B cell (primary cell): ENCODE measurements around the gene ZNF736. TPM values are rescaled to one million over a fixed set of nuclear protein-coding genes. Genes with fewer than 3 reads are reported as not detected.

ENCODE experiments used
- ATAC-seq: fragments of 200-7000 bp; cut with Tn5 transposase; one replicate; pipeline ENCODE4 v1.10.0; 2021; ENCODE audit warnings: low read depth, mild to moderate bottlenecking, moderate number of reproducible peaks, moderate library complexity
- CTCF ChIA-PET: fragments of 350-600 bp; sonication (Branson Sonifier 250); formaldehyde crosslinking; loops from one replicate; lab custom pipeline; 2021; ENCODE audit warnings: antibody characterized with exemption, inconsistent platforms; lab: Charles Lee
- POLR2A ChIA-PET: fragments of 350-600 bp; sonication (Branson Sonifier 250); formaldehyde crosslinking; loops from one replicate; lab custom pipeline; 2021; ENCODE audit warnings: antibody characterized with exemption; lab: Charles Lee
- DNase-seq: peaks from one replicate; pipeline ENCODE4 v3.0.0; 2013
- H2AFZ ChIP-seq: 2 replicates; pipeline ENCODE4 v1.6.1; 2012; ENCODE audit warnings: mild to moderate bottlenecking, low read depth, low read length; ENCODE audit not compliant: insufficient read depth, poor library complexity, severe bottlenecking
- H3K27ac ChIP-seq, 2 donors: 1 replicate in 1 of 2; 2 replicates in 1 of 2; pipeline ENCODE4 v1.5.1; 2012 to 2013; ENCODE audit warnings: low read length in 2 of 2, mild to moderate bottlenecking in 2 of 2, moderate library complexity in 1 of 2
- H3K27me3 ChIP-seq, 4 experiments: fragments of 200-600 bp in 1 of 4; sonication (generic) in 1 of 4; replicated peaks in 1 of 4; 1 replicate in 2 of 4; 2 replicates in 2 of 4; pipeline versions ENCODE4 v1.6.1 to v1.7.0; 2013 to 2016; ENCODE audit warnings: low read length in 3 of 4, mild to moderate bottlenecking in 2 of 4, mixed read lengths in 1 of 4, moderate library complexity in 1 of 4; ENCODE audit not compliant: insufficient read depth in 4 of 4, control insufficient read depth in 3 of 4; ENCODE audit errors: control extremely low read depth in 1 of 4
- H3K36me3 ChIP-seq, 2 experiments: replicated peaks in 1 of 2; 1 replicate in 1 of 2; 2 replicates in 1 of 2; pipeline versions ENCODE4 v1.6.1 to v1.7.1; 2013; ENCODE audit warnings: low read length in 1 of 2; ENCODE audit not compliant: insufficient read depth in 2 of 2, control insufficient read depth in 1 of 2; ENCODE audit errors: control extremely low read depth in 1 of 2, extremely low read depth in 1 of 2
- H3K4me1 ChIP-seq, 2 donors: fragments of 200-600 bp in 1 of 2; sonication (generic) in 1 of 2; 1 replicate in 1 of 2; 2 replicates in 1 of 2; pipeline versions ENCODE4 v1.5.1 to v1.6.1; 2013 to 2017; ENCODE audit warnings: low read length in 2 of 2; ENCODE audit not compliant: control insufficient read depth in 2 of 2, insufficient read depth in 2 of 2
- H3K4me2 ChIP-seq: replicated peaks from 2 replicates; pipeline ENCODE3; 2012; ENCODE audit warnings: mild to moderate bottlenecking, low read depth, low read length; ENCODE audit not compliant: poor library complexity, severe bottlenecking
- H3K4me3 ChIP-seq, 5 experiments: fragments of 200-600 bp in 1 of 5; sonication (generic) in 1 of 5; 1 replicate in 3 of 5; 2 replicates in 2 of 5; pipeline versions ENCODE4 v1.5.1 to v1.7.0; 2011 to 2016; ENCODE audit warnings: low read length in 4 of 5, mild to moderate bottlenecking in 4 of 5, low read depth in 2 of 5, control low read depth in 1 of 5, moderate library complexity in 1 of 5; ENCODE audit not compliant: insufficient read depth in 1 of 5; ENCODE audit errors: control extremely low read depth in 1 of 5, extremely low read depth in 1 of 5
- H3K79me2 ChIP-seq: fragments of 200-600 bp; sonication (generic); one replicate; pipeline ENCODE4 v1.6.0; 2016; ENCODE audit warnings: low read length; ENCODE audit not compliant: control insufficient read depth, insufficient read depth
- H3K9ac ChIP-seq: fragments of 200-600 bp; sonication (generic); 2 replicates; pipeline ENCODE4 v1.6.1; 2017; ENCODE audit warnings: mild to moderate bottlenecking, low read length, moderate library complexity
- H3K9me3 ChIP-seq, 3 donors: one replicate each; pipeline versions ENCODE4 v1.6.1 to v1.7.1; 2013; ENCODE audit warnings: low read length in 2 of 3; ENCODE audit not compliant: control insufficient read depth in 2 of 3, insufficient read depth in 1 of 3; ENCODE audit errors: control extremely low read depth in 1 of 3
- H4K20me1 ChIP-seq: 2 replicates; pipeline ENCODE4 v1.6.0; 2012; ENCODE audit warnings: mild to moderate bottlenecking, low read length; ENCODE audit not compliant: insufficient read depth, control insufficient read depth, poor library complexity, severe bottlenecking
- H3K27ac Mint-ChIP-seq: one replicate; pipeline ENCODE4 v1.8.0; 2021; ENCODE audit warnings: mixed read lengths
- H3K27me3 Mint-ChIP-seq: one replicate; pipeline ENCODE4 v1.8.0; 2021; ENCODE audit warnings: mixed read lengths
- H3K4me1 Mint-ChIP-seq: one replicate; pipeline ENCODE4 v1.8.0; 2021; ENCODE audit warnings: mixed read lengths
- H3K4me3 Mint-ChIP-seq: one replicate; pipeline ENCODE4 v1.8.0; 2021; ENCODE audit warnings: mixed read lengths
- H3K9me3 Mint-ChIP-seq: one replicate; pipeline ENCODE4 v1.8.0; 2022; ENCODE audit warnings: mixed read lengths; ENCODE audit not compliant: insufficient read depth
- CTCF ChIP-seq: fragments of 200-600 bp; IDR thresholded peaks from one replicate; pipeline ENCODE4 v1.8.0; 2022; ENCODE audit warnings: antibody characterized with exemption, mild to moderate bottlenecking
- EZH2 ChIP-seq: IDR thresholded peaks from 2 replicates; pipeline ENCODE4 v1.6.1; 2012; ENCODE audit warnings: borderline replicate concordance, low read depth, mild to moderate bottlenecking, moderate library complexity, low read length; ENCODE audit not compliant: insufficient read depth, poor library complexity, severe bottlenecking
- WGBS: methylation state at CpG from one replicate; pipeline ENCODE4 v1.1.5; 2013; ENCODE audit warnings: missing lambda C conversion rate; ENCODE audit not compliant: insufficient coverage; 5-methylcytosine and 5-hydroxymethylcytosine counted together
- intact Hi-C: fragments of 100-400 bp; cut with micrococcal nuclease; formaldehyde crosslinking; loops from one replicate; pipeline ENCODE4 v1.10.0; 2022
- polyA plus RNA-seq: library from polyadenylated mRNA; depleted of rRNA; stranded (reverse); fragments of >200 nt; gene quantifications from 2 replicates; pipeline ENCODE4 v1.2.3, GENCODE V29; 2012
- total RNA-seq, 2 donors: library from RNA; stranded (reverse); fragments of 120-200 nt in 1 of 2; gene quantifications; 1 replicate in 1 of 2; 2 replicates in 1 of 2; pipeline versions ENCODE4 v1.2.3 to v1.2.4, GENCODE V29; 2013 to 2022

Gene ZNF736
- total and polyA plus RNA-seq, 2 donors (not counting 1 experiment from before 2014, with no cell fraction given), result 10.0 to 79.8 TPM

GRCh38 chr7:64310426-64310825 is 3.3 kb upstream of the ZNF736 start:
- H3K4me2 ChIP-seq, result no peak overlapping the region
- Mint-ChIP-seq H3K9me3 (no peaks in the 10 kb centered on the region), H3K4me3 (no peak overlapping the region), H3K27me3 (no peaks in the 10 kb centered on the region), H3K27ac (no peak overlapping the region), H3K4me1 (peaks cover 44% of the 10 kb centered on the region)
- peaks cover 0 to 7% (median 0%) of the 10 kb centered on the region in 3 donors for H3K9me3 ChIP-seq
- no peak for DNase-seq
- peaks cover 27 to 40% of the 10 kb centered on the region in 2 donors for H3K4me1 ChIP-seq
- H3K4me3 ChIP-seq, result no peak overlapping the region
- H3K9ac ChIP-seq, result no peak overlapping the region
- H3K36me3 ChIP-seq, result no peaks in the 10 kb centered on the region
- no peak overlapping the region for H3K27ac ChIP-seq
- no peaks in the 10 kb centered on the region for H4K20me1 ChIP-seq
- intact Hi-C loops, result no loop called here
- no peak for ATAC-seq
- ChIA-PET POLR2A (no interaction called here), CTCF (no interaction called here)
- 93% methylated on average over 2 of the region's 3 CpGs for WGBS
- TF ChIP-seq CTCF (no peak), EZH2 (no peak)
- H2AFZ ChIP-seq, result no peak overlapping the region
- H3K27me3 ChIP-seq, result no peaks in the 10 kb centered on the region
- H3K79me2 ChIP-seq, result peaks cover 55% of the 10 kb centered on the region

GRCh38 chr7:64312826-64313225 is 935 bp upstream of the ZNF736 start:
- H3K4me2 ChIP-seq, result no peak overlapping the region
- peak overlapping the region; percentile 96 for H2AFZ ChIP-seq
- no peak for ATAC-seq
- H3K9me3 ChIP-seq, result no peaks in the 10 kb centered on the region
- no peak for DNase-seq
- TF ChIP-seq CTCF (no peak), EZH2 (no peak)
- no peak overlapping the region for H3K9ac ChIP-seq
- H3K27ac ChIP-seq, result peak overlapping the region; percentile 88 to 97
- no peaks in the 10 kb centered on the region for H3K36me3 ChIP-seq
- intact Hi-C loops, result loop anchor here (1.0 to 2.0 kb wide), 3 partner anchors 8 to 481 kb away; partner anchors contain the start of genes ZNF107 and ZNF138
- Mint-ChIP-seq H3K4me1 (peaks cover 37% of the 10 kb centered on the region), H3K4me3 (peak overlapping the region; percentile 21), H3K9me3 (no peaks in the 10 kb centered on the region), H3K27ac (peak overlapping the region; percentile 99), H3K27me3 (no peaks in the 10 kb centered on the region)
- no peaks in the 10 kb centered on the region for H4K20me1 ChIP-seq
- no peak overlapping the region for H3K4me3 ChIP-seq
- peaks cover 22 to 34% of the 10 kb centered on the region in 2 donors for H3K4me1 ChIP-seq
- WGBS, result 86% methylated on average over 2 of the region's 2 CpGs
- H3K79me2 ChIP-seq, result peaks cover 74% of the 10 kb centered on the region
- H3K27me3 ChIP-seq, result no peaks in the 10 kb centered on the region
- ChIA-PET CTCF (interaction anchor here (2.1 kb wide), 1 partner anchor 8 kb away, joined by 6 read pairs; no protein-coding TSS in a partner anchor), POLR2A (no interaction called here)
